GM21367 (cell line): Measurements from ENCODE around the gene TSKS.

ENCODE experiments used
- ATAC-seq: cut with Tn5 transposase; IDR thresholded peaks from one replicate; pipeline ENCODE4 v1.9.1; 2021; ENCODE audit not compliant: unreplicated experiment

Gene TSKS

DNA sequence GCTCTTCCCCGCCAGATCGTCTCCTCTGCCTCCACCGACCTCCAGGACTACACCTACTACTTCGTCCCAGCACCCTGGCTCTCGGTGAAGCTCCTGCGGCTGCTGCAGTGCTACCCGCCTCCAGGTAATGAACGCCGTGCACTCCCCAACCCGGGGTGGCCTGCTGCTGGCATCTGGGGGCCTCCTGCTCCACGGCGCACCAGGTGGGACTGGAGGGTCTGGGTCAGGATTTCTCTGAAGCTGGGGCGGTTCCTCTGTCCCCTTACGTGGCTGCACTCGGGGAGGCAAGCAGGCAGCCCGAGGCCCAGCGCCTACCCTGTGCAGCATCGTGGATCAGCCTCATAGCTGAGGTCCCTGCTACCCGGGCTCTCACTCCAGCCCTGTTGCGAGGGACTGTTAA is 32.5 kb upstream of the TSKS start:
- no peak for ATAC-seq

DNA sequence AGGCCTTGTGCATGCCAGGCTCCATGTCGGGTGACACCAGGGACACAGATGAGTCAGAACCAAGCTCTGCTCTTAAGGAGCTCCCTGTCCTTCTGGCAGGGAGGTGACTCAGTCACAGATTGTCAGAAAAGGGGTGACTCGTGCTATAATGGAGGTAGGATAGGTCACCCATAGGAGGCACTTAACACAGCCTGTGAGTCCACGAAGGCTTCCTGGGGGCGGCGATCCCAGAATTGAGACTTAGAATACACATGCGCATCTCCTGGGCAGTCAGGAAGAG is 30.4 kb upstream of the TSKS start:
- ATAC-seq, result no peak

DNA sequence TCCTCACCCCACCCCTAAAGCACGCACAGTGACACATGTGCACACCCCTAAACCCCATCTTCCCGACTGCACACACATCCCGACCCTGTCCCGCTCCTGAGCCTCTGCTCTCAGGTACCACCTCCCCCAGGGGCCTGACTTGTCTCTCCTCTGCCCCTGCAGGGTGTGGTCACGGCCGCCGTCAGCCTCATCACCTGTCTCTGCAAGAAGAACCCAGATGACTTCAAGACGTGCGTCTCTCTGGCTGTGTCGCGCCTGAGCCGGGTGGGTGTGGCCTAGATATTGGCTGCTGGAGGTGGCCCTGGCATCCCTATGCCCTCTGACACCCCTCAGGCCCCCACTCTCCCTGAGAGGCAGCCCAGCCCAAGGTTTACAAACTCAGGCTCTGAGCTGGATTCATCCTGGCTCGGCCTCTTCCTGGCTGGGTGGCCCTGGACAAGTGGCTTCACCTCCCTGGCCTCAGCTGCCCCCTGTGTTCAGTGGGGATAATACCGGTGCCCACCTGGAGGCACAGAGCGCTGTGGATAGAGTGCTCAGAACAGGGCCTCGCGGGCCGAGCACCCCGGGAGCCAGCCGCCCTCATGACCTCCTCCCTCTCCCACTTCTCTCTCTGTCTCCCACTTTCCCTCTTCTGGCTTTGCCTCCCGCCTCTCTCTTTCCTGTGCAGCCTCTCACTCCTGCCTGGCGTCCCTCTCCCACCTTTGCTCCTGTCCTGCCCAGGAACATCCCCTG is 29.9 kb upstream of the TSKS start:
- ATAC-seq, result no peak

DNA sequence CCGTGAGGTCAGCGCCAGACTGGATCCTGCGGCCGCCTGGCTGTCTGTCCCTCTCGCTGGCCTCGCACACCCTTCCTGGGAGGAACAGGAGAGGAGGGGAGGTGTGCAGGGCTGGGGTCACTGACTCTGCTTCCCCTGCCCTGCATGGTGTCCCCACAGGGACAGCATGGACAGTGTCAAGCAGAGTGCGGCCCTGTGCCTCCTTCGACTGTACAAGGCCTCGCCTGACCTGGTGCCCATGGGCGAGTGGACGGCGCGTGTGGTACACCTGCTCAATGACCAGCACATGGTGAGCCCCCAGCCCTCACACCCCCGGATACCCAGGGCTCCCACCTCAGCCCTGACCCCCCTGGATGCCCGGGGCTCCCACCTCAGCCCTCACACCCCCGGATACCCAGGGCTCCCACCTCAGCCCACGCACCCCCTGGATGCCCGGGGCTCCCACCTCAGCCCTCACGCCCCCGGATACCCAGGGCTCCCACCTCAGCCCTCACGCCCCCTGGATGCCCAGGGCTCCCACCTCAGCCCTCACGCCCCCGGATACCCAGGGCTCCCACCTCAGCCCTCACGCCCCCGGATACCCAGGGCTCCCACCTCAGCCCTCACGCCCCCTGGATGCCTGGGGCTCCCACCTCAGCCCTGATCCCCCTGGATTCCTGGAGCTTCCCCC is 28.8 kb upstream of the TSKS start:
- ATAC-seq, result no peak

DNA sequence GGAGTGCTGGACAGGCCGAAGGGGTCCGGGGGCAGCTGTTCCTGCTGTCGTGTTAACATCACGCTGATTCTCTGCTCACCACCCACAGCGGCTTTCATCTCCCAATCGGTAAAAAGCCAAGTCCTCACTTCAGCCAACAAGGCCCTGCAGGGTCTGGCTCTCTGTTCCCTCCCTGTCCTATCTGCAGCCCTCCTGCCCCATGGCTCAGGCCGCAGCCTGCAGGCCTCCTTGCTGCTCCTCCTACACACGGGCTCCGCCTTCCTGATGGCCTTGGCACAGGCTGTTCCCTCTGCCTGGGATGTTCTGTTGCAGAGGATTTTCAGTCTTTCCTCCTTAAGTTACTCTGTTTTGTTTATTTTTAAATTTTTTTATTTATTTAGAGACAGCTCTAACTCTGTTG is 27.8 kb upstream of the TSKS start:
- no peak for ATAC-seq

DNA sequence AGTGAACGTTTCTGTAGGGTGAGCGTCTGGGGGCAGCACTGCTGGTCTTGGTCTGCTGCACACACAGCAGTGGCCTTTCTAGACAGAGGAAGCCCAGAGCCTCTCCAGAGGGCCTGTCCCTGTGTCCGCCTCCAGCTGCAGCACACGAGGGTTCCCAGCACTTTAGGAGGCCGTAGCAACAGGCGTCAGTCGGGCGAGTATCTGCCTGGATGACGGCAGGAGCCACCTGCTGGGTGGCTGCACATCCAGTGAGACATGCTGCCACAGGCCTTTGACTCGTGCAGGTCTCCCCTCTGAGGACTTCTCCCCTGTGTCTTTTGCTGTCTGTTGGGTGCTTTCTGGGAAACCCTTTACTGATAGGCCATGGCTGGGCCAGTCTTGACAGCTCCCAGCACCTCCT is 25.8 kb upstream of the TSKS start:
- no peak for ATAC-seq

DNA sequence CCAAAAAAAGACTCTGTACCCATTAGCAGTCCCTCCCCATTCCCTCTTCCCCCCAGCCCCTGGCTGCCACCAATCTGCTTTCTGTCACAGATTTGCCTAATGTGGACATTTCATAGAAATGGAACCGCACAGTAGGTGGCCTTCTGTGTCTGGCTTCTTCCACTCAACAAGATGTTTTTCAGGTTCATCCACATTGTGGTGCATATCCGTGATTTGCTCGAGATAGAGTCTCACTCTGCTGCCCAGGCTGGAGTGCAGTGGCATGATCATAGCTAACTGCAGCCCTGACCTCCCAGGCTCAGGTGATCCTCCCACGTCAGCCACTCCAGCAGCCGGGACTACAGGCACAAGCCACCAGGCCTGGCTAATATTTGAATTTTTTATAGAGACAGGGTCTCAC is 24.6 kb upstream of the TSKS start:
- no peak for ATAC-seq

DNA sequence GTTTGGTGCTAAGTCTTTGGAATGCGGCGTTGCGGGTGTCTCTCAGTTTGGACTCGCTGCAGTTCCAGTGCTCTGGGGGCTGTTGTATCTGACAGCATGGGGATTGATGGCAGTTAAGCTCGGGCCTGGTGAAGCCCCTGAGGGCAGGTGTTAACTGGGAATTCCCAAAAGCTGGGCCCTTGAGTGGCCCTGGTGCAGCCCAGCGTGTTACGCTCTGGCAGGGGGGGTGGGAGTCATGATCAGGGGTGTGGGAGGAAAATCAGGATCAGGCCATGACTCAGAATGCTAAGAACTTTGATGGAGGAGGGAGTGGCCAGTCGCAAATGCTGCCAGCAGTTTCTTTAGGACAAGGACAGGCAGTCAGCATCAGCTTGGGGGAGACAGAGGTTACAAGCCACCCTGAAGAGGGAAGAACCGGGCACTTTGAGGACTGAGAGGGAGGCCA is 23.3 kb upstream of the TSKS start:
- no peak for ATAC-seq

DNA sequence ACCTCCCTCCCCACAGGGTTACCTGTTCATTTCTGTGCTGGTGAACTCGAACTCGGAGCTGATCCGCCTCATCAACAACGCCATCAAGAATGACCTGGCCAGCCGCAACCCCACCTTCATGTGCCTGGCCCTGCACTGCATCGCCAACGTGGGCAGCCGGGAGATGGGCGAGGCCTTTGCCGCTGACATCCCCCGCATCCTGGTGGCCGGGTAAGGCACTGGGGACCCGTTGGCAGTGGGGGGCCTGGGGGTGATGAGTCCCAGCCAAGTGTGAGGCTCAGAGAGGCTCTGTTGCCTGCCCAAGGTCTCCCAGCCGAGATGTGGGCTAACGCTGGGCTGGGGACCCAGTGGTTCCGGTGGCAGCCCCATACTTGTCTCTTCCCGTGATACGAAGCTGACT is 19.4 kb upstream of the TSKS start:
- no peak for ATAC-seq

DNA sequence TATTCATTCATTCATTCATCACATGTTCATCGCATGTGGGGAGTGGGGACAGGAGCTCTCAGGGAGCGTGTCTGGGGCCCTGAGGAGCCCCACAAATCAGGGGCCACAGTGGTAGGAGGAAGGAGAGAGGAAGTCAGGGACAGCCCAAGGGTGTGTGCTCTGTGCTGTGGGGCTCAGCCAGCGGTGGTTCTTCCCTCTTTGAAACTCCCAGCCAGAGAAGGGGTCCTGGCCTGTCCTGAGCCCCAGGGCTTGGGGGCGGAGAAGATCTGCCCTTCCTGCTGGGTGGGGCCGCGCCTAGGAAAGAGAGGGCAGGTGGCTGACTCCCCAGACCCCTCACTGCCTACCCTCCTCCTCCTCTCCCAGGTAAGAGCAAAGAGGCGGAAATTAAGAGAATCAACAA is 18.3 kb upstream of the TSKS start:
- no peak for ATAC-seq

DNA sequence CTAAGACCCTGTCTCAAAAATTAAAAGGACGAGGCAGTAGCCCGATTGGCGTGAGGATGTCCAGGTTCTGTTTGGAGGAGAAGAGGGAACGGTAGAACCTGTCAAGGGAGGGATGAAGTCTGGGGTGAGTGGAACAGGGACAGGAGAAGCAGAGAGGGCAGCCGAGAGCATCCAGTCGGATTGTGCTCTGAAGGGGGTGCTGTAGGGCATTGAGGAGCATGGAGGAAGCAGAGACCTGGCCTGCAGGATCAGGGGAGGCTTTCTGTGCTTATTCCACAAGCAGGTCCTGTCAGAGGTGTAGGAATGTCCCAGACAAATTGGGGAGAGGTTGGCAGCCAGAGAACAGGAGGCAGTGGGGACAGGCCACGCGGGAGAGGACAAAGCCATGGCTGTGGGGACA is 17.8 kb upstream of the TSKS start:
- ATAC-seq, result no peak

DNA sequence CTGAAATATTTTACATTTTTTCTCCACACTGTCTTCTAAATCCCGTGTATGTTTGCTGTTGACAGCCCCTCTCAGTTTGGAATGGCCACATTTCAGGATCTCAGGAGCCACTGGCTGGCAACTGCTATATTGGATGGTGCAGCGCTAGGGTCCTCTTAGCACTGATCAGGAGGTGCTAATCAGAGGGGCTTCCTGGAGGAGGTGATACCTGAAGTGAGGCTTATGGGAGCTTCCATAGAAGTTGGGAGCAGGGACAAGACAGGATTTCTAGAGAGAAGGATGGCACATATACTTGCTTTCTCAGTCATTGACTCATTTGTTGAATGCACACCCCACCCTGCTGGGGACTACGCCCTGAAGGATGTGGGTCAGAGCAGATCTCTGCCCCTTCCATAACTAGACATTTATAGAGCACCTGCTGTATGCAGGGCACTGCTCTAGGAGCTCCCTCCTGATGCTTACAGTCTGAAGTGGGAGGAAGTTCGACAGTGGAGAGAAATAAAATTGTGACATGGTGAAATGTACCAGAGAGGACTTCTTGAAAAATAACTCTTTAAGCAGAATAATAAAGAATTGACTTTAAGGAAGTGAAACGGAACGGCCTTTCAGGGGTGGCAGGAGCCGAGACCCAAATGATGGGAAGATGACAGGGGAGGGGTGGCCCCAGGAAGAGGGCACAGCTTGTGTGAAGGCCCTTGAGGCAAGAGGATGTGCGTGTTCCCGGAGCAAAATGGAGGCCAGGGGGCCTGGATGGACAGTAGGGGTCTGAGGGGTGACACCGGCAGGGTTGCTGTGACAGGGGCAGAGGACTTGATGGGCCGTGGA is 16.8 kb upstream of the TSKS start:
- no peak for ATAC-seq

DNA sequence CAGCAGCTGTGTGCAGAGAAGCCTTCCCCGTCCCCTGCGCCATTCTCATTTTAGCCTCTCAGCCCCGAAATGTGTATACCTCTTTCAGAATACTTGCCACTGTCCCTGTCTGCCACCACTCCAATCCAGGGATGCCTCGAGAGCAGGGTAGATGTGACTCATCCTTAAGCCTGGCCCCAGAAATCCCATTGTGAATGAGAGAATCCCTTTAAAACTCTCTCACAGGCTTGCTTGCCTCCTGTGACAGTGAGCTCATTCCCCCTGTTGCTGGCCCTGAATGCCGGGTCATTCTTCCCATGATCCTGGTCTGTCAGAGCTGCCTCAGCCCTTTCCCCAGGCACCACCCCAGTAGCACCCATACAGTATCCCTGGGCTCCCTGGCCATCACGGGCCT is 13.3 kb upstream of the TSKS start:
- ATAC-seq, result no peak

DNA sequence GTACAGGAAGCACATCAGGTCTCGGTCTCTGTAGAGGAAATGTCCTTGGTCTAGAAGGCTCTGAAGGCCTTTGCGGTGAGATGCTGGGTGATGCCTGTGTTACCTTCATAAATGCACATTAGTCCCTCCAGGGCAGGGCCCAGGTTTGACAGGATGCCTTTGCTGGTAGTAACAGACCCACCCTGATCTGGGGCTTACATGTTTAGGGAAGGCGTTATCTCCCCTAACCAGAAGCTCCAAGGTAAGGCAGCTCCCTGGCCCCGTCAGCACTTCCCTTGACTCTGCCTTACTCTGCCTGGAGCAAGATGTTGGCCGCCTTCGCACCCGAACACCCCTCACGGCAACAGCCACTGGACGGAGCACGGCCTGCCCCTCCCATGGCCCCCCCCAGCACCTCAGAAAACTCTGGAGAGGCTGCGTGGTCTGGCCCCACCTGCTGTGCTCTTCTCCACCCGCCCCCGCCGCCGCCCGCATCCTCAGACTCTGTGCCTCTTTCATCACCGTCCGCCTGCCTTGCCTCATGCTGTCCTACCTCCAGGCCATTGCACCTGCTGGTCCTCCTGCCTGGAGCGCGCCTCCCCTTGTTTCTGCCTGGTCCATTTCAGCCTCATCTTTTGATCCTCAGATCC is 12.8 kb upstream of the TSKS start:
- no peak for ATAC-seq

DNA sequence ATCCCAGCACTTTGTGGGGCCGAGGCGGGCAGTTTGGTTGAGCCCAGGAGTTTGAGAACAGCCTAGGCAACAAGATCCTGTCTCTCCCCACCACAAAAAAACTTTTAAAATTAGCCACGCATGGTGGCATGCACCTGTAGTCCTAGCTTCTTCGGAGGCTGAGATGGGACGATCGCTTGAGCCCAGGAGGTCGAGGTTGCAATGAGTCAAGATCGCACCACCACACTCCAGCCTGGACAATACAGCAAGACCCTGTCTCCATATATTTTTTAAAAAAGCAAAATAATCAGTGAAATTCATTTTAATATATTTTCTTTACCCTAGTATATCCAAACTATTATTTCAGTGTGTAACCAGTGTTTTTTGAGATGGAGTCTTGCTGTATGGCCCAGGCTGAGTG is 11.9 kb upstream of the TSKS start:
- no peak for ATAC-seq

DNA sequence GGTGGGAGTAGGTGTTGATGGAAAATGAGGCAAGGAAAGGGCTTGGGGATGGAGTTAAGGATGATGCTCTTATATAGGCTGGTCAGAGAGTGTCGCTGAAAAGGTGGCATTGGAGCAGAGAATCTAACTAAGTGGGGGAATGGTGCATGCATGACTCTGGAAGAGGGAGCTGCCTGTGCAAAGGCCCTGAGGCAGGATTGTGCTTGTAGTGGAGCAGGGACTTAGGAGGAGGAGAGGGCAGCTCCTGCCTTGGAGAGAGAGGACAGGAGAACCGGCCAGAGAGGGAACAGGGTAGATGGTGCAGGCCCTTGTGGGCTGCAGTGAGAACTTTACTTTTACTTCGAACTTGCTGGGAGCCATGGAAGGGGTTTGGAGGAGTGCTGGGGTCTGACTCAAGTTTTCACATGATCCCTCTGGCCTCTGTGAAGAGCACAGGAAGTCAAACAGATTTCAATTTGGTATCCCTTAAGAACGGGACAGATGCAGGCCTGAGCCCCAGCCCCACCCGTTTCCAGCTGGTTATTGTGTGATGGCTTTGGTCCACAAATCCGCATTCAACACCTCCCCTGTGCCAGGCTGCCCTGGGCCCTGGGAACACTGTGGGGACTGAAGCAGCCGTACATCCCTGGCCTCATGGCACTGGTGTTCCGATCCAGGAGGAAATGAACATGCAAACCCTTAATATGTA is 10.7 kb upstream of the TSKS start:
- ATAC-seq, result no peak

DNA sequence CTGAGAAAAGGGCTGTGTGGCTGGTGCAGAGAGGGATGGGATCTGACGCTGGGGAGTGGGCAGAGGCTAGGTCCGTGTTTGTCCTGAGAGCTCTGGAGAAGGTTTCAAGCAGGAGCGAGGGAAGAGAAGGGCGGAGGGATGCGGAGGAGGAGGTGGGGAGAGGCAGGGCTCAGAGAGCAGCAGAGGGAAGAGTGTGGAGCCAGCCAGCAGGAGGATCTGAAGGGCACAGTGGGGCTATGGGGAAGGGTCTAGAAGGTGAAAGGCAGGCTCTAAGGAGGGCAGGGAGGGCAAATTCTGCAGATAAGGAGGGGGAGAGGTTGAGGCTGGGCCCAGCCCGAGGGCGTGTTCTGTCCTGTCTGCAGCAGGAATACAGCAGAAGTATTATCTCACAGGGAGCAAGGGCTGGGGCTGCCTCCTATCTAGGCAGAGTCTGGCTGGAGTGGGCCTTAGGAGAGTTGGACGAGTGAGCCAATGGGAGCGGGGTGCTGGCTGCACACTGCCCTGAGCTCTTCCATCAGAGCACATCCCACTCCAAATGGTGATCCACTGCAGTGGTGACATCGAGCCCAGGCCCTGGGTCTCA is 9.8 kb upstream of the TSKS start:
- ATAC-seq, result no peak

DNA sequence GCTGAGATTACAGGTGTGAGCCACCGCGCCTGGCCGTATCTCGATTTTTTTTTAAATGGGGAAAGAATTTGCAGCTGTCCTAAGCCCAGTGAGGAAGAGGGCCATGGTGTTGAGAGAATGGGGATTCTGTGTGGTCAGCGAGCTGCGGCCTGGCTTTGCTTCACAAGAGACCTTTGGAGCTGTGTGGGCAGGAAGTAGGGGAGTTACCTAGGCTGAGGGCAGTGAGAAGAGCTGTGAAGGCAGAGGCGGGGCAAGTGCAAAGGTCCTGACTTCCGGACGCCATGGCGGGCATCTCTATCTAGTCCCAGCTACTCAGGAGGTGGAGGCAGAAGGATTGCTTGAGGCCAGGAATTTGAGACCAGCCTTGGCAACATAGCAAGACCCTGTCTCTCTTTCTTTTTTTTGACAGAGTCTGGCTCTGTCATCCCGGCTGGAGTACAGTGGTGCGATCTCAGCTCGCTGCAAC is 8.6 kb upstream of the TSKS start:
- ATAC-seq, result no peak

DNA sequence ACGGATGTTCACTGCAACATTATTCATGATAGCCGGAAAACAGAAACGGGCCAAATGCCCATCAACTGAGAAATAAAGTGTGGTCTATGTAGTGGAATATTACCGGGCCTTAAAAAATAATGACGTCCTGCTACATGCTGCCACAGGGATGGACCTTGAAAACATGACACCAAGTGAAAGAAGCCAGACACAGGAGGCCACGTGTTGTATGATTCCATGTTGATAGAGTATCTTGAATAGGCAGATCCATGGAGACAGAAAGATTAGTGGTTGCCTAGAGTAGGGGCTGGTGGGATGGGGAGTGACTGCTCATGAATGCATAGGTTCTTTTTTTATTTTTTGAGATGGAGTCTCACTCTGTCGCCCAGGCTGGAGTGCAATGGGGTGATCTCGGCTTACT is 7.4 kb upstream of the TSKS start:
- ATAC-seq, result no peak

DNA sequence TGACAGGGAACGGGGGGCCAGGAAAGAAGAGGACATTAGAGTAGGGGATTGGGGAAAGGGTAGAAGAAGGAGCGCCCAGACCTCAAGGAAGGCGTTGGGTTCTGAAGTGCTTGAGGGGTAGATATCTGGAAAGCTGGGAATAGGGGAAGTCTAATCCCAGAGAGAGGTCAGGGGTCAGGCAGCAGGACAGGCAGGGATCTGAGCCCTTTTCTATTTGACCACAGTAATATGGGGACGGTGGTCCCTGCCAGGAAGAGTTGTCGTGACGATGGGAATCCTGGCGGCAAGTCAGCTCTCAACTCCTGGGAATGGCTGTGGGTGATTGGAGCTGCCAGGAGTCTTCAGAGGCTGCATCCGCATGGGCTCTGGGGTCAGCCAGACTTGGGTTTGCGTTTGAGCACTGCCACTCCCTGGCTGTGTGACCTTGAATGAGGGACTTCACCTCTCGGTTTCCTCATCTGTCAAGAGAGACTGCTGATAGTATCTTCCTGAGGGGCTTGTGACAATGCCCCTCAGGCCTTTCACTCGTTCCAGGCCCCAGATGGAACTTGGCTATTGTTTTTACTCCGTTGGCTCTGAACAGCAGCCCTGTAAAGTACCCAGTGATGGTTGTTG is 5.0 kb upstream of the TSKS start:
- ATAC-seq, result no peak
